Endothelial cell (in vitro differentiated cells): Measurements from ENCODE around the gene EEPD1. TPM values are rescaled to one million over a fixed set of nuclear protein-coding genes. Genes with fewer than 3 reads are reported as not detected.

ENCODE experiments used
- DNase-seq: peaks from one replicate; pipeline ENCODE4 v3.0.0; 2021; ENCODE audit warnings: low spot score
- H3K27ac Mint-ChIP-seq: one replicate; pipeline ENCODE4 v1.8.0; 2021; ENCODE audit warnings: mixed read lengths, inconsistent platforms; ENCODE audit not compliant: unreplicated experiment
- H3K27me3 Mint-ChIP-seq: one replicate; pipeline ENCODE4 v1.8.0; 2021; ENCODE audit warnings: mild to moderate bottlenecking, moderate library complexity, mixed read lengths, inconsistent platforms; ENCODE audit not compliant: unreplicated experiment
- H3K36me3 Mint-ChIP-seq: one replicate; pipeline ENCODE4 v1.8.0; 2021; ENCODE audit warnings: mild to moderate bottlenecking, low read depth, mixed read lengths, inconsistent platforms; ENCODE audit not compliant: unreplicated experiment
- H3K4me1 Mint-ChIP-seq: one replicate; pipeline ENCODE4 v1.8.0; 2021; ENCODE audit warnings: mild to moderate bottlenecking, mixed read lengths, inconsistent platforms; ENCODE audit not compliant: unreplicated experiment
- H3K4me3 Mint-ChIP-seq: one replicate; pipeline ENCODE4 v1.8.0; 2021; ENCODE audit warnings: mild to moderate bottlenecking, mixed read lengths, inconsistent platforms; ENCODE audit not compliant: unreplicated experiment
- H3K9me3 Mint-ChIP-seq: one replicate; pipeline ENCODE4 v1.8.0; 2021; ENCODE audit warnings: mixed read lengths, inconsistent platforms; ENCODE audit not compliant: unreplicated experiment
- CTCF ChIP-seq: fragments of 200-600 bp; sonication (generic); IDR thresholded peaks from one replicate; pipeline ENCODE4 v1.5.0; 2021; ENCODE audit warnings: antibody characterized with exemption; ENCODE audit not compliant: unreplicated experiment
- total RNA-seq: library from RNA; stranded (reverse); fragmentation: NEBNext Ultra II Directional; extraction: Animal tissue kit (Norgen Biotek cat#: 25700); gene quantifications from one replicate; pipeline ENCODE4 v1.2.1, GENCODE V29; 2021; ENCODE audit not compliant: unreplicated experiment

Gene EEPD1
- total RNA-seq, 1 donor from 2014 or later: 12.6 TPM

GRCh38 chr7:36165059-36165458, 12.0 kb downstream of the EEPD1 start:
- peaks cover 6% of the 10 kb centered on the region for H3K36me3 Mint-ChIP-seq

DNA sequence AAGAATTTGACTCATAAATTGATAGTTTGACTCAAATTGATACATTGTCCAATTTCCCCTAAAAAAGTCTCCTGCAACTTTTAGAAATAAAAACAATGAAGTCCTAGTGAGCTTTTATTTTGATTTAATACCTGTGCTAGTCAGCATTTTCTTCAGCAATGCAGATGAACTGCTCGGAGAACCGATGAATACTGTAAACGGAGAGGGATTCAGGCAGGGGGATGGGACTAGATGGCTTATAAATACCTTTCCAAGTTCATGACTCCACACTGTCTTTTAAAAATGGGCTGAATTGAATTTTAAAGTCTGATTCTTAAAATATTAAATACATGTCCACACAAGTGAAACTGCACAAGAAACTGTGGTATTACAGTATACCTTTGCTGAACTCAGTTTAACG, 12.7 kb downstream of the EEPD1 start:
- DNase-seq: no peak
- Mint-ChIP-seq H3K4me1 (peaks cover 3% of the 10 kb centered on the region), H3K9me3 (no peaks in the 10 kb centered on the region), H3K27me3 (peaks cover 3% of the 10 kb centered on the region), H3K4me3 (no peak overlapping the region), H3K27ac (no peak overlapping the region), H3K36me3 (peaks cover 5% of the 10 kb centered on the region)
- TF ChIP-seq CTCF: no peak

More at GRCh38 chr7:36165059-36165458, 12.0 kb downstream of the EEPD1 start:
- DNase-seq: no peak
- Mint-ChIP-seq H3K4me3 (no peak overlapping the region), H3K9me3 (no peaks in the 10 kb centered on the region), H3K27me3 (peaks cover 3% of the 10 kb centered on the region), H3K4me1 (peaks cover 3% of the 10 kb centered on the region), H3K27ac (no peak overlapping the region)
- TF ChIP-seq CTCF: no peak

- Mint-ChIP-seq H3K27ac (no peak overlapping the region), H3K9me3 (no peaks in the 10 kb centered on the region), H3K27me3 (no peaks in the 10 kb centered on the region), H3K4me3 (no peak overlapping the region), H3K36me3 (no peaks in the 10 kb centered on the region), H3K4me1 (peaks cover 3% of the 10 kb centered on the region)
- no peak for DNase-seq
- no peak for TF ChIP-seq CTCF
Measured at GRCh38 chr7:36167403-36168050, 14.5 kb downstream of the EEPD1 start.

- no peaks in the 10 kb centered on the region for H3K4me1 Mint-ChIP-seq
- H3K27me3 Mint-ChIP-seq: no peaks in the 10 kb centered on the region
- no peak overlapping the region for H3K4me3 Mint-ChIP-seq
- H3K36me3 Mint-ChIP-seq: peaks cover 4% of the 10 kb centered on the region
- H3K9me3 Mint-ChIP-seq: no peaks in the 10 kb centered on the region
- DNase-seq: no peak
- no peak overlapping the region for H3K27ac Mint-ChIP-seq
- TF ChIP-seq CTCF: no peak
Measured at GRCh38 chr7:36171503-36171902, 18.4 kb downstream of the EEPD1 start.

DNA sequence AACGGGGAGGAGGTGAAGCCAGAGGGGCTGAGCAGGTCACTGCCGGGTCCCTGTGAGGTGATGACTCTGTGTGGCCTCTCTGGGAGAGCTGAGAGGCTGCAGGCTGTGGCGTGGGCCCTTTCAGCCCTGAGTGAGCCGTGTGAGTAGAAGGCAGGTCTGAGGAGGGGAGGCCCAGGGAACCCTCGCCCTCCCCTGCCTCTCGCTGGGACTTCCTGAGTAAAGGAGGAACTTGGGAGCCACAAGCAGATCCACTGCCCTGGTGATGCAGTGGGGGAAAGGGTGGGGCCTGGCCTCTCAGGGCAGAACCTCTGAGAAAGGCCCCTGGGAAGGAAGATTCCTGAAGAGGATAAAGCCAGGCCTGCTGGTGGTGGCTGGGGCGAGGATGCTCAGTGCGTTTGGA, 22.8 kb downstream of the EEPD1 start:
- no peak for TF ChIP-seq CTCF
- H3K36me3 Mint-ChIP-seq: peaks cover 4% of the 10 kb centered on the region
- no peaks in the 10 kb centered on the region for H3K27me3 Mint-ChIP-seq
- no peaks in the 10 kb centered on the region for H3K4me1 Mint-ChIP-seq
- no peak overlapping the region for H3K4me3 Mint-ChIP-seq
- no peak overlapping the region for H3K27ac Mint-ChIP-seq
- H3K9me3 Mint-ChIP-seq: no peaks in the 10 kb centered on the region
- DNase-seq: no peak
